Effector memory CD4-positive, alpha-beta T cell (primary cell): ENCODE data around the gene ZNF408.
"Not testable (repeated sequence)": the region's sequence is repeated elsewhere in the genome, so short reads cannot be mapped to it uniquely, and the experiment has no call there.

Experiments
- DNase-seq, 3 donors: peaks; one replicate each; pipeline ENCODE4 v3.0.0-alpha.2; 2020
- H3K27ac ChIP-seq: 2 replicates; pipeline ENCODE4 v1.7.0; 2013; ENCODE audit warnings: mild to moderate bottlenecking, low read length, moderate library complexity; ENCODE audit not compliant: insufficient read depth, poor library complexity, severe bottlenecking
- H3K27me3 ChIP-seq: replicated peaks from 2 replicates; pipeline ENCODE4 v1.7.0; 2013; ENCODE audit warnings: mild to moderate bottlenecking, low read length; ENCODE audit not compliant: insufficient read depth, control insufficient read depth, poor library complexity, severe bottlenecking
- H3K36me3 ChIP-seq: 2 replicates; pipeline ENCODE4 v1.7.0; 2013; ENCODE audit warnings: mild to moderate bottlenecking, low read length, moderate library complexity; ENCODE audit not compliant: control insufficient read depth, insufficient read depth
- H3K4me1 ChIP-seq: 2 replicates; pipeline ENCODE4 v1.7.0; 2013; ENCODE audit warnings: low read length, mild to moderate bottlenecking; ENCODE audit not compliant: control insufficient read depth, insufficient read depth, poor library complexity, severe bottlenecking
- H3K4me3 ChIP-seq: 2 replicates; pipeline ENCODE4 v1.7.0; 2013; ENCODE audit warnings: low read length, low read depth, mild to moderate bottlenecking; ENCODE audit not compliant: insufficient read depth, poor library complexity, severe bottlenecking
- H3K9me3 ChIP-seq: 2 replicates; pipeline ENCODE4 v1.7.0; 2013; ENCODE audit warnings: mild to moderate bottlenecking, low read length, moderate library complexity; ENCODE audit not compliant: control insufficient read depth

Gene ZNF408

DNA sequence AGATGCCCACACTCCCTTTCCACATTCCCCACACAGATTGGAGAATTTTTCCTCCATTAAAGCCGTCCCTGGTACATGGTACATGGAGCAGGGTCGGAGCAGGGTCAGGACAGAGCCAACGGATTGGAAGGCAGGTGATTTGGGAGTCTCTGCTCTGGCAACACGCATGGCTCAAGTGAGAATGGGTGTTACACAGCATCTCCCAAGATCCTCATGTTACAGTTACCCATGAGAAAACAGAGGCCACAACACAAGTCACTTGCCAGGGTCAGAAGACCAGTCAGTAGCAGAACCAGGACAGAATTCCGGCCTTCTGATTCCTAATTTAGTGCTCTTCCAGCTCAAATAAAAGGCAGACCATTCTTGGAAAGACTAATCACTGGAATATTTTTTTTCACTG is 10.5 kb downstream of the ZNF408 start:
- Histone ChIP-seq H3K4me3 (no peak overlapping the region), H3K4me1 (no peaks in the 10 kb centered on the region), H3K27ac (no peak overlapping the region), H3K36me3 (peaks cover 9% of the 10 kb centered on the region), H3K9me3 (no peaks in the 10 kb centered on the region), H3K27me3 (no peaks in the 10 kb centered on the region)
- DNase-seq: no peak

- H3K4me1 ChIP-seq: peaks cover 1% of the 10 kb centered on the region
- no peak for DNase-seq
- no peak overlapping the region for H3K27ac ChIP-seq
- H3K36me3 ChIP-seq: no peaks in the 10 kb centered on the region
- H3K4me3 ChIP-seq: no peak overlapping the region
- H3K27me3 ChIP-seq: no peaks in the 10 kb centered on the region
- no peaks in the 10 kb centered on the region for H3K9me3 ChIP-seq
These were observed 12.2 kb downstream of the ZNF408 start for GRCh38 chr11:46712874-46713576.

GRCh38 chr11:46717825-46718154 is 17.0 kb downstream of the ZNF408 start:
- H3K27ac ChIP-seq, DNase-seq, H3K4me3 ChIP-seq, H3K9me3 ChIP-seq, H3K27me3 ChIP-seq, H3K4me1 ChIP-seq, H3K36me3 ChIP-seq: not testable (repeated sequence)

GRCh38 chr11:46718155-46719019 is 17.6 kb downstream of the ZNF408 start:
- Histone ChIP-seq H3K27me3 (no peaks in the 10 kb centered on the region), H3K9me3 (no peaks in the 10 kb centered on the region), H3K4me1 (peaks cover 9% of the 10 kb centered on the region), H3K4me3 (no peak overlapping the region), H3K36me3 (no peaks in the 10 kb centered on the region), H3K27ac (no peak overlapping the region)
- no peak for DNase-seq

- Histone ChIP-seq H3K27me3 (no peaks in the 10 kb centered on the region), H3K4me3 (no peak within 1 kb of the TSS), H3K4me1 (peaks cover 9% of the 10 kb centered on the region), H3K36me3 (no peaks in the 10 kb centered on the region), H3K9me3 (no peaks in the 10 kb centered on the region), H3K27ac (no peak within 1 kb of the TSS)
- no peak for DNase-seq
These were observed 18.3 kb downstream of the ZNF408 start, which contains the start of gene F2 for GRCh38 chr11:46719048-46719542. Gene F2 (plus strand): TSS chr11:46719213. CDS start chr11:46719236, 23 bp downstream.

- no peak overlapping the region for H3K4me3 ChIP-seq
- H3K27me3 ChIP-seq: no peaks in the 10 kb centered on the region
- peaks cover 9% of the 10 kb centered on the region for H3K4me1 ChIP-seq
- DNase-seq: no peak
- H3K36me3 ChIP-seq: no peaks in the 10 kb centered on the region
- no peaks in the 10 kb centered on the region for H3K9me3 ChIP-seq
- no peak overlapping the region for H3K27ac ChIP-seq
These were observed 18.9 kb downstream of the ZNF408 start for GRCh38 chr11:46719543-46720218.

DNA sequence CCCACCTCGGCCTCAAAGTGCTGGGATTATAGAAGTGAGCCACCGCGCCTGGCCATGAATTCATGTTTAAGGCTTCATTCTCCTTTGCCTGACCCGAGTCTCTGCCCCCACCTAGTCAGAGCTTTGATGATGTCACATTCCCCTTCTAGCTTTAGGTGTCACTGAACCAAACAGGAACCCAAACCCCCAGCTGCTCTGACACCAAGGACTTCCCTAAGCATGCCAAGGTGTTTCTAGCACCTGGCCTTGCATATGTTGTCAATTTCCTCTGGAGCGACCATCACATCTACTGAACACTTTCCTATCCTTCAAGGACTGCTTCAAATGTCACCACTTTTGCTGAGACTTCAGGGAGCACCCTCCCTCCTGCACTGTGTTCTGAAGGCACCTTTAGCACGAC is 20.5 kb downstream of the ZNF408 start:
- no peak for DNase-seq
- H3K9me3 ChIP-seq: no peaks in the 10 kb centered on the region
- peaks cover 9% of the 10 kb centered on the region for H3K4me1 ChIP-seq
- H3K27me3 ChIP-seq: no peaks in the 10 kb centered on the region
- H3K4me3 ChIP-seq: no peak overlapping the region
- H3K27ac ChIP-seq: no peak overlapping the region
- no peaks in the 10 kb centered on the region for H3K36me3 ChIP-seq

- Histone ChIP-seq H3K27me3 (no peaks in the 10 kb centered on the region), H3K27ac (no peak overlapping the region), H3K9me3 (no peaks in the 10 kb centered on the region), H3K4me1 (peaks cover 9% of the 10 kb centered on the region), H3K36me3 (no peaks in the 10 kb centered on the region), H3K4me3 (no peak overlapping the region)
- no peak for DNase-seq
These were observed 21.9 kb downstream of the ZNF408 start for GRCh38 chr11:46722566-46723358.

- Histone ChIP-seq H3K4me3 (no peak overlapping the region), H3K27me3 (no peaks in the 10 kb centered on the region), H3K4me1 (peaks cover 5% of the 10 kb centered on the region), H3K27ac (no peak overlapping the region), H3K9me3 (no peaks in the 10 kb centered on the region), H3K36me3 (no peaks in the 10 kb centered on the region)
- DNase-seq: no peak
These were observed 22.5 kb downstream of the ZNF408 start for GRCh38 chr11:46723359-46723680.
